ENCODE measurements around the gene PRPH2. TPM values are rescaled to one million over a fixed set of nuclear protein-coding genes. Genes with fewer than 3 reads are reported as not detected.

The PRPH2 gene
- total RNA-seq, 2 experiments from 2014 or later: 0.08 to 0.11 TPM

DNA sequence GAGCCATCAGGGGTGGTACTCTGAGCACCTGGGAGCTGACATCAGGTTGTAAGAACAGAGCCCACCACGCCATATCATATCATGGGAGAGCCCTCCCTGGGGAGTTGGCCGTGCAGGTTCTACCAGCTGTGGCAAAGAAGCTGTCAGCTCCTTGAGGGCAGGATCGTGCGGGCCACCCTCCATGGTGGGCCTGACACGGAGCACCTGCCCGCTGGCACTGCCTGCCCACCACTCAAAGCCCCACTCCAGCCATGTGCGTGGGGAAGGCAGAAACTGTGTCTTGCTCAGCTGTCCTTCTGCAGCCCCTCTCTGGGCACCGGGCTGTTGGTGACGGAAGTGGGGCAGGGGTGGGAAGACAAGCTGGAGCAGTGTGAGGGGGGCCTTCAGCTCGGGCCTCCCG, 14.3 kb downstream of the PRPH2 start:
- no peak overlapping the region for H3K27ac ChIP-seq (ENCODE audit: low read depth in 1 of 2, low read length in 2 of 2)
- no peak for DNase-seq
- TF ChIP-seq, protein P1, sequence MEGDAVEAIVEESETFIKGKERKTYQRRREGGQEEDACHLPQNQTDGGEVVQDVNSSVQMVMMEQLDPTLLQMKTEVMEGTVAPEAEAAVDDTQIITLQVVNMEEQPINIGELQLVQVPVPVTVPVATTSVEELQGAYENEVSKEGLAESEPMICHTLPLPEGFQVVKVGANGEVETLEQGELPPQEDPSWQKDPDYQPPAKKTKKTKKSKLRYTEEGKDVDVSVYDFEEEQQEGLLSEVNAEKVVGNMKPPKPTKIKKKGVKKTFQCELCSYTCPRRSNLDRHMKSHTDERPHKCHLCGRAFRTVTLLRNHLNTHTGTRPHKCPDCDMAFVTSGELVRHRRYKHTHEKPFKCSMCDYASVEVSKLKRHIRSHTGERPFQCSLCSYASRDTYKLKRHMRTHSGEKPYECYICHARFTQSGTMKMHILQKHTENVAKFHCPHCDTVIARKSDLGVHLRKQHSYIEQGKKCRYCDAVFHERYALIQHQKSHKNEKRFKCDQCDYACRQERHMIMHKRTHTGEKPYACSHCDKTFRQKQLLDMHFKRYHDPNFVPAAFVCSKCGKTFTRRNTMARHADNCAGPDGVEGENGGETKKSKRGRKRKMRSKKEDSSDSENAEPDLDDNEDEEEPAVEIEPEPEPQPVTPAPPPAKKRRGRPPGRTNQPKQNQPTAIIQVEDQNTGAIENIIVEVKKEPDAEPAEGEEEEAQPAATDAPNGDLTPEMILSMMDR (IDR thresholded peaks at IDR 0.05): no peak
- Mint-ChIP-seq H3K4me3 (no peak overlapping the region), H3K4me1 (ENCODE audit: low read depth) (no peaks in the 10 kb centered on the region), H3K9me3 (no peaks in the 10 kb centered on the region), H3K36me3 (ENCODE audit: low read depth) (no peaks in the 10 kb centered on the region), H3K27me3 (no peaks in the 10 kb centered on the region), H3K27ac (no peak overlapping the region)
- no peaks in the 10 kb centered on the region for H3K27me3 ChIP-seq (ENCODE audit: control insufficient read depth in 1 of 2, insufficient read depth in 2 of 2, low read length in 2 of 2)
- H3K4me1 ChIP-seq (ENCODE audit: insufficient read depth, low read length): no peaks in the 10 kb centered on the region
- POLR2A ChIA-PET: no interaction called here
- CTCF ChIA-PET: no interaction called here
- intact Hi-C loops (cut with DNase I, micrococcal nuclease): no loop called here
- no peak for ATAC-seq (ENCODE audit: poor library complexity)
- peaks cover 0 to 9% of the 10 kb centered on the region in 2 experiments for H3K9me3 ChIP-seq (ENCODE audit: control insufficient read depth in 1 of 2, insufficient read depth in 1 of 2, low read length in 2 of 2)
- no peaks in the 10 kb centered on the region for H3K36me3 ChIP-seq (ENCODE audit: insufficient read depth, low read length)
- no peak overlapping the region for H3K4me3 ChIP-seq (ENCODE audit: low read length)

DNA sequence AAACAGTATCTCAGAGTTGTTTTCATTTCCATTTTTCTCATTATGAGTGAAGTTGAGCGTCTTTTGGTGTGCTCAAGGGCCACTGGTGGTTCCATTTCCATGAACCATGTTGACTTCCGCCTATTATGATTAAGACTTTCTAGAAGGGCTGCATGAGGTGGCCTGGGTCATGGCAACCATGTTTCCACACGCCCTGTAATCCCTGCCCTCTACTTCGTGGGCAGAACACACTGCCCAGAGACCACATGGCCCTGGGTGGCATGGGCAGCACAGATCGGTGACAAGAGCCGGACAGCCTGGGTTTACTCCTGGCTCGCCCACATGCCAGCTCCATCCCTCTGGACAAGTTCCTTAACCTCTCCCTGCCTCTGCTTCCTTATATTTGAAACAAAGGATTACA, 14.8 kb downstream of the PRPH2 start:
- no peak for ATAC-seq (ENCODE audit: poor library complexity)
- DNase-seq: no peak
- Mint-ChIP-seq H3K27me3 (no peaks in the 10 kb centered on the region), H3K4me3 (no peak overlapping the region), H3K4me1 (ENCODE audit: low read depth) (no peaks in the 10 kb centered on the region), H3K27ac (no peak overlapping the region), H3K36me3 (ENCODE audit: low read depth) (no peaks in the 10 kb centered on the region), H3K9me3 (no peaks in the 10 kb centered on the region)
- CTCF ChIA-PET: no interaction called here
- Histone ChIP-seq H3K4me3 (ENCODE audit: low read length) (no peak overlapping the region), H3K4me1 (ENCODE audit: insufficient read depth, low read length) (no peaks in the 10 kb centered on the region), H3K27ac (ENCODE audit: low read depth in 1 of 2, low read length in 2 of 2) (no peak overlapping the region), H3K9me3 (ENCODE audit: control insufficient read depth in 1 of 2, insufficient read depth in 1 of 2, low read length in 2 of 2) (peaks cover 0 to 9% of the 10 kb centered on the region in 2 experiments), H3K36me3 (ENCODE audit: insufficient read depth, low read length) (no peaks in the 10 kb centered on the region), H3K27me3 (ENCODE audit: control insufficient read depth in 1 of 2, insufficient read depth in 2 of 2, low read length in 2 of 2) (no peaks in the 10 kb centered on the region)
- POLR2A ChIA-PET: interaction anchor here (0.6 kb wide), 1 partner anchor 64 kb away, joined by 3 read pairs; no protein-coding TSS in a partner anchor
- TF ChIP-seq, protein P1 (IDR thresholded peaks at IDR 0.05): no peak
- intact Hi-C loops (cut with DNase I, micrococcal nuclease): no loop called here

DNA sequence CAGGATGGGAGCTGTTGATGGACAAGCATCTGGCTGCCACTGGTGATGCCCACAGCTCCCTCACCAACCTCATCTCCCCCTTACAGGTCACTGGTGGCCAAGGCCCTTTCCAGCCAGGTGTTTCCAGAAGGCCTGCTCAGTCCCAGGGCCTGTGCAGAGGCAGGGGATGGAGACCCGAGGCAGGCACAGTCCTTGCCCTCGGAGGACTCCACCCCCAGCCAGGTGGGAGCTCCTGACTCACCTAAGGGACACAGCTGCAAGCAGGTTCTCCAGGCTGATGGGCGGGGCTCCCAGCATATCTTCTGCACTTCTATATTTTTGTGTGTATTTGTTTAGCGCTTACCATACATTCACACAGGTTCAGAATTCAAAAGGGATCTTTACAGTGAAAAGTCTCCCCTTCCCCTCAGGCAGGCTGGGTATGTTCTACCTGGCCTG, 17.4 kb downstream of the PRPH2 start:
- no peak overlapping the region for H3K4me3 Mint-ChIP-seq
- no peak overlapping the region for H3K27ac Mint-ChIP-seq
- no peaks in the 10 kb centered on the region for H3K4me1 ChIP-seq (ENCODE audit: insufficient read depth, low read length)
- H3K27ac ChIP-seq (ENCODE audit: low read depth in 1 of 2, low read length in 2 of 2): no peak overlapping the region
- POLR2A ChIA-PET: no interaction called here
- intact Hi-C loops (cut with DNase I, micrococcal nuclease): no loop called here
- H3K9me3 Mint-ChIP-seq: no peaks in the 10 kb centered on the region
- no peaks in the 10 kb centered on the region for H3K36me3 Mint-ChIP-seq (ENCODE audit: low read depth)
- DNase-seq (no peak), ATAC-seq (ENCODE audit: poor library complexity) (no peak)
- no peaks in the 10 kb centered on the region for H3K36me3 ChIP-seq (ENCODE audit: insufficient read depth, low read length)
- no peaks in the 10 kb centered on the region for H3K9me3 ChIP-seq (ENCODE audit: control insufficient read depth in 1 of 2, insufficient read depth in 1 of 2, low read length in 2 of 2)
- TF ChIP-seq, protein P1 (IDR thresholded peaks at IDR 0.05): no peak
- no peaks in the 10 kb centered on the region for H3K27me3 Mint-ChIP-seq
- H3K4me1 Mint-ChIP-seq (ENCODE audit: low read depth): no peaks in the 10 kb centered on the region
- CTCF ChIA-PET: no interaction called here
- no peaks in the 10 kb centered on the region for H3K27me3 ChIP-seq (ENCODE audit: control insufficient read depth in 1 of 2, insufficient read depth in 2 of 2, low read length in 2 of 2)
- no peak overlapping the region for H3K4me3 ChIP-seq (ENCODE audit: low read length)

All from CD4-positive, alpha-beta T cell (primary cell).